HUES48 (cell line): ENCODE data around the gene GAREM1.

Experiments used
- H3K27ac ChIP-seq: one replicate; pipeline ENCODE4 v1.7.0; 2013; ENCODE audit warnings: low read depth, low read length, inconsistent platforms
- H3K27me3 ChIP-seq: 2 replicates; pipeline ENCODE4 v1.6.1; 2013; ENCODE audit warnings: mild to moderate bottlenecking, low read length; ENCODE audit not compliant: control insufficient read depth, insufficient read depth
- H3K36me3 ChIP-seq: 2 replicates; pipeline ENCODE4 v1.6.1; 2013; ENCODE audit warnings: low read length; ENCODE audit not compliant: control insufficient read depth, insufficient read depth
- H3K4me1 ChIP-seq: 2 replicates; pipeline ENCODE4 v1.6.1; 2013; ENCODE audit warnings: mild to moderate bottlenecking, low read length; ENCODE audit not compliant: control insufficient read depth, insufficient read depth
- H3K4me3 ChIP-seq: 2 replicates; pipeline ENCODE4 v1.5.1; 2013; ENCODE audit warnings: mild to moderate bottlenecking, low read depth, low read length
- H3K9ac ChIP-seq: 2 replicates; pipeline ENCODE4 v1.6.1; 2013; ENCODE audit warnings: mild to moderate bottlenecking, low read depth, low read length, moderate library complexity
- H3K9me3 ChIP-seq: 2 replicates; pipeline ENCODE4 v1.6.1; 2013; ENCODE audit warnings: low read length; ENCODE audit not compliant: control insufficient read depth, insufficient read depth

Gene GAREM1

GRCh38 chr18:32440518-32440917, 30.2 kb downstream of the GAREM1 start:
- Histone ChIP-seq H3K36me3 (no peaks in the 10 kb centered on the region), H3K9ac (no peak overlapping the region), H3K4me3 (no peak overlapping the region), H3K27me3 (no peaks in the 10 kb centered on the region), H3K4me1 (no peaks in the 10 kb centered on the region), H3K27ac (no peak overlapping the region), H3K9me3 (no peaks in the 10 kb centered on the region)

GRCh38 chr18:32439802-32440201, 30.9 kb downstream of the GAREM1 start:
- H3K27ac ChIP-seq, result no peak overlapping the region
- no peak overlapping the region for H3K9ac ChIP-seq
- no peaks in the 10 kb centered on the region for H3K4me1 ChIP-seq
- no peaks in the 10 kb centered on the region for H3K27me3 ChIP-seq
- no peaks in the 10 kb centered on the region for H3K9me3 ChIP-seq
- H3K36me3 ChIP-seq, result no peaks in the 10 kb centered on the region
- H3K4me3 ChIP-seq, result no peak overlapping the region

GRCh38 chr18:32439241-32439640, 31.4 kb downstream of the GAREM1 start:
- Histone ChIP-seq H3K27ac (no peak overlapping the region), H3K4me1 (no peaks in the 10 kb centered on the region), H3K27me3 (no peaks in the 10 kb centered on the region), H3K9me3 (no peaks in the 10 kb centered on the region), H3K4me3 (no peak overlapping the region), H3K36me3 (no peaks in the 10 kb centered on the region), H3K9ac (no peak overlapping the region)

- H3K9me3 ChIP-seq, result no peaks in the 10 kb centered on the region
- no peak overlapping the region for H3K9ac ChIP-seq
- H3K4me3 ChIP-seq, result no peak overlapping the region
- H3K4me1 ChIP-seq, result no peaks in the 10 kb centered on the region
- H3K27ac ChIP-seq, result no peak overlapping the region
- no peaks in the 10 kb centered on the region for H3K27me3 ChIP-seq
- no peaks in the 10 kb centered on the region for H3K36me3 ChIP-seq
Measured at GRCh38 chr18:32438173-32438572, 32.5 kb downstream of the GAREM1 start.

GRCh38 chr18:32437100-32437834, 33.4 kb downstream of the GAREM1 start:
- no peaks in the 10 kb centered on the region for H3K27me3 ChIP-seq
- H3K4me3 ChIP-seq, result no peak overlapping the region
- no peak overlapping the region for H3K9ac ChIP-seq
- no peaks in the 10 kb centered on the region for H3K9me3 ChIP-seq
- H3K4me1 ChIP-seq, result no peaks in the 10 kb centered on the region
- H3K36me3 ChIP-seq, result no peaks in the 10 kb centered on the region
- no peak overlapping the region for H3K27ac ChIP-seq

GRCh38 chr18:32435631-32436500, 34.8 kb downstream of the GAREM1 start:
- Histone ChIP-seq H3K9me3 (no peaks in the 10 kb centered on the region), H3K4me3 (no peak overlapping the region), H3K9ac (no peak overlapping the region), H3K36me3 (no peaks in the 10 kb centered on the region), H3K27ac (no peak overlapping the region), H3K27me3 (no peaks in the 10 kb centered on the region), H3K4me1 (no peaks in the 10 kb centered on the region)

GRCh38 chr18:32431753-32432152, 38.9 kb downstream of the GAREM1 start:
- no peak overlapping the region for H3K27ac ChIP-seq
- no peaks in the 10 kb centered on the region for H3K36me3 ChIP-seq
- H3K27me3 ChIP-seq, result no peaks in the 10 kb centered on the region
- no peak overlapping the region for H3K9ac ChIP-seq
- H3K4me3 ChIP-seq, result no peak overlapping the region
- H3K9me3 ChIP-seq, result no peaks in the 10 kb centered on the region
- peaks cover 20% of the 10 kb centered on the region for H3K4me1 ChIP-seq

GRCh38 chr18:32429402-32429801, 41.3 kb downstream of the GAREM1 start:
- H3K36me3 ChIP-seq, result no peaks in the 10 kb centered on the region
- H3K27me3 ChIP-seq, result no peaks in the 10 kb centered on the region
- H3K4me3 ChIP-seq, result no peak overlapping the region
- peaks cover 20% of the 10 kb centered on the region for H3K4me1 ChIP-seq
- no peak overlapping the region for H3K27ac ChIP-seq
- H3K9ac ChIP-seq, result no peak overlapping the region
- H3K9me3 ChIP-seq, result no peaks in the 10 kb centered on the region

GRCh38 chr18:32427084-32427900, 43.4 kb downstream of the GAREM1 start:
- no peak overlapping the region for H3K27ac ChIP-seq

GRCh38 chr18:32425466-32425865, 45.2 kb downstream of the GAREM1 start:
- no peaks in the 10 kb centered on the region for H3K36me3 ChIP-seq
- peaks cover 20% of the 10 kb centered on the region for H3K4me1 ChIP-seq
- H3K4me3 ChIP-seq, result no peak overlapping the region
- H3K9me3 ChIP-seq, result no peaks in the 10 kb centered on the region
- H3K27me3 ChIP-seq, result no peaks in the 10 kb centered on the region
- no peak overlapping the region for H3K9ac ChIP-seq
- peak overlapping the region; percentile 9 for H3K27ac ChIP-seq

More at GRCh38 chr18:32427084-32427900, 43.4 kb downstream of the GAREM1 start:
- peaks cover 20% of the 10 kb centered on the region for H3K4me1 ChIP-seq
- H3K4me3 ChIP-seq, result no peak overlapping the region
- H3K36me3 ChIP-seq, result no peaks in the 10 kb centered on the region
- no peaks in the 10 kb centered on the region for H3K27me3 ChIP-seq
- no peaks in the 10 kb centered on the region for H3K9me3 ChIP-seq
- H3K9ac ChIP-seq, result no peak overlapping the region
